SU-DHL-6 (cell line): ENCODE results near the gene KCNH4.

Experiments
- H2AFZ ChIP-seq: fragments of 200-600 bp; sonication (generic); 2 replicates; pipeline ENCODE4 v1.6.1; 2014; ENCODE audit warnings: low read depth, mild to moderate bottlenecking, moderate library complexity, mixed read lengths, antibody characterized with exemption, low read length; ENCODE audit not compliant: severe bottlenecking
- H3F3A ChIP-seq: fragments of 200-600 bp; shearing (Covaris generic); 2 replicates; pipeline ENCODE4 v1.6.0; 2016; ENCODE audit warnings: antibody characterized with exemption, mild to moderate bottlenecking; ENCODE audit not compliant: insufficient read depth
- H3K27ac ChIP-seq: fragments of 200-600 bp; sonication (generic); 2 replicates; pipeline ENCODE4 v1.5.1; 2016; ENCODE audit warnings: low read depth, mild to moderate bottlenecking, low read length, moderate library complexity, mixed read lengths
- H3K27me3 ChIP-seq: fragments of 200-600 bp; sonication (generic), shearing (Covaris generic); 2 replicates; pipeline ENCODE4 v1.6.0; 2014; ENCODE audit warnings: mild to moderate bottlenecking, low read length
- H3K36me3 ChIP-seq: fragments of 200-600 bp; sonication (generic); 2 replicates; pipeline ENCODE4 v1.6.1; 2014; ENCODE audit warnings: mild to moderate bottlenecking, low read length, mixed read lengths
- H3K4me2 ChIP-seq: fragments of 300-600, 200-600 bp; shearing (Covaris generic), sonication (generic); 2 replicates; pipeline ENCODE4 v1.6.0; 2014; ENCODE audit warnings: low read length, low read depth, mild to moderate bottlenecking; ENCODE audit not compliant: poor library complexity, severe bottlenecking
- H3K4me3 ChIP-seq: fragments of 200-600 bp; sonication (generic); 2 replicates; pipeline ENCODE4 v1.5.1; 2014; ENCODE audit warnings: antibody characterized with exemption, low read length, mild to moderate bottlenecking, mixed read lengths; ENCODE audit not compliant: insufficient read depth, poor library complexity, severe bottlenecking
- H3K79me2 ChIP-seq: fragments of 200-600 bp; sonication (generic); 2 replicates; pipeline ENCODE4 v1.6.1; 2014; ENCODE audit warnings: mild to moderate bottlenecking, low read length, moderate library complexity; ENCODE audit not compliant: insufficient read depth
- H3K9ac ChIP-seq: fragments of 200-600 bp; sonication (generic); 2 replicates; pipeline ENCODE4 v1.7.0; 2014; ENCODE audit warnings: mild to moderate bottlenecking, low read length
- H3K9me2 ChIP-seq: fragments of 200-600 bp; sonication (generic); replicated peaks from 2 replicates; pipeline ENCODE4 v1.6.1; 2014; ENCODE audit warnings: low read length; ENCODE audit not compliant: insufficient read depth
- H3K9me3 ChIP-seq: fragments of 200-600 bp; sonication (generic); 2 replicates; pipeline ENCODE4 v1.6.1; 2014; ENCODE audit warnings: low read length, mixed read lengths; ENCODE audit not compliant: insufficient read depth
- H4K20me1 ChIP-seq: fragments of 200-600 bp; sonication (generic); 2 replicates; pipeline ENCODE4 v1.6.1; 2014; ENCODE audit warnings: low read depth, mild to moderate bottlenecking, antibody characterized with exemption, low read length, moderate library complexity, mixed read lengths
- EZH2phosphoT487 ChIP-seq: fragments of 200-600 bp; sonication (generic), shearing (Covaris generic); conservative IDR thresholded peaks from 2 replicates; pipeline ENCODE4 v1.6.1; 2018; ENCODE audit warnings: mild to moderate bottlenecking, antibody characterized with exemption, low read length, moderate library complexity, mixed read lengths
- TF ChIP-seq, protein P1 (sequence below): fragments of 200-600 bp; sonication (generic); IDR thresholded peaks from one replicate; pipeline ENCODE4 v1.5.1; 2017; ENCODE audit warnings: antibody characterized with exemption, mild to moderate bottlenecking, low read length, moderate library complexity; ENCODE audit not compliant: insufficient read depth, poor library complexity, severe bottlenecking

KCNH4 gene

DNA sequence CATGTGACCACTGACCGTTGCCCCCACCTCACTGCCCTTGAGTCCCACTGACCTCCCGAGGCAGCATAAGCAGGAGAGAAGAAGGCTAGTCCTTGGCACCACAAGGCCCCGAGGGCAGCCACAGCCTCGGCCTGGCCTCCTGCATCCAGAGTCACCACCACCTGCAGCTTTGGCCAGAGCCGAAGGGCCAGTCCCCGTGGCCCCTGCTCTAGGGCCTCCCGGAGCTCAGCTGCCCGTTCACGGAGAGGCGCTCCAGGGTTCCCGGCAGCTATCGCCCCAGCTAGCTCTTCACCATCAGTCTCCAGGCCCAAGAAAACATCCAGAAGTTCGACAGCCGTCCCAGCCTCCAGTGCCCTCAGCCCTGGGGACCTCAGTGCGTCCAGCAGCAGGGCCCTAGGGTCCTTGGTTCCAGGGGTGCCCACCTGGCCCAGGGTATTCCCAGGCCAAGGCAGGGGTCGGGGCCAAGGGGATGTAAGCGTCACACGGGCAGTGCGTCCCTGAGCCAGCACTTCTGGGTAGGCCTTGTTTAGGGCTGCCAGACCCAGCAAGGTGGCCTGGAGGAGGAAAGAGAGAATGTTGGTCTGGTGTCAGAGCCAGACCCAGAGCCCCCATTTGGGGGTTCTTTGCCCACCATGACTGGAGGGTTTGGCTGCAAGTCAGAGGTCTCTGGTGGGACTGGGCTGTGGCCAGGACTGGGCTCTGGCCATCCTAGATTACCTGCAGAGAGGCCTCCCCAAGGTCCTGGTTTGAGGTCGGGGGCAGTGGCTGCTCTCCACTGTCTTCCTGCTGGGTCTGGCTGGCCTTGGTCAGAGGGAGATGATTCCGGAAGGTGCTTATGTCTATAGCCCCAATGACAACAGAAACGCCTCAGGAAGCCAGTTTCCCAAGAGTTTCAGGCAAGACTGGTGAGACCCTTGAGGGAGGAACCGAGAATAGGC is 11.5 kb upstream of the KCNH4 start:
- no peaks in the 10 kb centered on the region for H3K9me2 ChIP-seq
- H3K79me2 ChIP-seq, result no peaks in the 10 kb centered on the region
- H4K20me1 ChIP-seq, result no peaks in the 10 kb centered on the region
- TF ChIP-seq EZH2phosphoT487, result no peak
- TF ChIP-seq, protein P1, sequence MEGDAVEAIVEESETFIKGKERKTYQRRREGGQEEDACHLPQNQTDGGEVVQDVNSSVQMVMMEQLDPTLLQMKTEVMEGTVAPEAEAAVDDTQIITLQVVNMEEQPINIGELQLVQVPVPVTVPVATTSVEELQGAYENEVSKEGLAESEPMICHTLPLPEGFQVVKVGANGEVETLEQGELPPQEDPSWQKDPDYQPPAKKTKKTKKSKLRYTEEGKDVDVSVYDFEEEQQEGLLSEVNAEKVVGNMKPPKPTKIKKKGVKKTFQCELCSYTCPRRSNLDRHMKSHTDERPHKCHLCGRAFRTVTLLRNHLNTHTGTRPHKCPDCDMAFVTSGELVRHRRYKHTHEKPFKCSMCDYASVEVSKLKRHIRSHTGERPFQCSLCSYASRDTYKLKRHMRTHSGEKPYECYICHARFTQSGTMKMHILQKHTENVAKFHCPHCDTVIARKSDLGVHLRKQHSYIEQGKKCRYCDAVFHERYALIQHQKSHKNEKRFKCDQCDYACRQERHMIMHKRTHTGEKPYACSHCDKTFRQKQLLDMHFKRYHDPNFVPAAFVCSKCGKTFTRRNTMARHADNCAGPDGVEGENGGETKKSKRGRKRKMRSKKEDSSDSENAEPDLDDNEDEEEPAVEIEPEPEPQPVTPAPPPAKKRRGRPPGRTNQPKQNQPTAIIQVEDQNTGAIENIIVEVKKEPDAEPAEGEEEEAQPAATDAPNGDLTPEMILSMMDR, result no peak
- no peak overlapping the region for H2AFZ ChIP-seq
- H3K36me3 ChIP-seq, result no peaks in the 10 kb centered on the region
- no peak overlapping the region for H3K27ac ChIP-seq
- H3K27me3 ChIP-seq, result no peaks in the 10 kb centered on the region
- H3K9me3 ChIP-seq, result no peaks in the 10 kb centered on the region
- no peak overlapping the region for H3K4me3 ChIP-seq
- peak overlapping the region; percentile 70 for H3K4me2 ChIP-seq
- H3F3A ChIP-seq, result no peaks in the 10 kb centered on the region
- no peak overlapping the region for H3K9ac ChIP-seq

DNA sequence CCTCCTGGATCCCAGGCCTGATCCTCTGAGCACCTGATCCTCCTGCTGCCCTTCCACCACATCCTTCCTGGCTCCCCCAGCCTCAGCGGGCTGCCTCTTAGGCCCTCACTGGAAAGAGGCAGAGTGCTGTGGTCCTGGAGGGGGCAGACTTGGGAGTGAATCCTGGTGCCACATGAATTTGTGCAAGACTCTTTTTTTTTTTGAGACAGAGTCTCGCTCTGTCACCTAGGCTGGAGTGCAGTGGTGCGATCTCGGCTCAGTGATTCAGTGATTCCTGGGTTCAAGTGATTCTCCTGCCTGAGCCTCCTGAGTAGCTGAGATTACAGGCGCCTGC is 10.3 kb upstream of the KCNH4 start:
- Histone ChIP-seq H3F3A (no peaks in the 10 kb centered on the region), H3K36me3 (no peaks in the 10 kb centered on the region), H4K20me1 (no peaks in the 10 kb centered on the region), H3K4me2 (no peak overlapping the region), H3K79me2 (no peaks in the 10 kb centered on the region), H3K9me3 (no peaks in the 10 kb centered on the region), H3K4me3 (no peak overlapping the region), H3K9ac (no peak overlapping the region), H3K27ac (no peak overlapping the region), H3K27me3 (no peaks in the 10 kb centered on the region), H2AFZ (no peak overlapping the region), H3K9me2 (no peaks in the 10 kb centered on the region)
- TF ChIP-seq, protein P1, result no peak
- TF ChIP-seq EZH2phosphoT487, result no peak

DNA sequence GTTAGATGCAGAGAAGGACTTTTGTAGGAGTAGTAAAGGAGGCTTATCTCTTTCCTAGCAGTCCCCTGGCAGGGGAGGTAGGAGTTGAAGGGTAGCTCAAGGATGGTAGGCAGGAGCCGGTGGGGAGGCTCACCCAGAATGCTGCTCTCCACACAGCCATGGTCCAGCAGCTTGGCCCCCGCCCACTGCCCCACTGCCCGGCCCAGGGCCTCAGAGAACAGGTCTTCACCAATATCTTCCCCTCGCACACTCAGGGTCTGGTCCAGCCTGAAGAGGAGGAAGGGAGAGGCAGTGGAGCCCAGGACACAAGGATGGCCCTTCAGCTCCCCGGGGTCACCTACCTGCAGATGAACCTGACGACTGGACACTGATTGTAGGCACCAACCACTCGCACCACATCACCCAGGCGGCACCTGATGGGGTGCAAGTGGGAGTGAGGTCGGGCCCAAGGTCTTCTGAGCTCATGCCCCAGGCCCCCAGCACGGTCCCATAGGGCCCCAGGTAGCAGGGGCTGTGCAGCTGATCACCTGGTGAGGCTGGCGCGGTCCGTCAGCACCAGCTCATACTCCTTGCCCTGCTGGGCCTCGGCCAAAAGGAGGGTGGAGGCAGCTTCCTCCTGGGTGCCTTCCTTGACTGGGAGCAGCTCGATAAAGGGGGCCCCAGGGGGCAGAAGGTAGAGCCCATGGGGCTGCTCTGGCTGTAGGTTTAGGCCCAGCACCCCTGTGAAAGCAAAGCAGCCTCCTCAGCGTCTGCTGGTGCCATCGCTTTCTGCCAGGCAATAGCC is 9.7 kb upstream of the KCNH4 start:
- no peak overlapping the region for H3K27ac ChIP-seq
- no peak overlapping the region for H2AFZ ChIP-seq
- TF ChIP-seq EZH2phosphoT487, result no peak
- no peaks in the 10 kb centered on the region for H3K36me3 ChIP-seq
- H3K9ac ChIP-seq, result no peak overlapping the region
- H3K4me3 ChIP-seq, result no peak overlapping the region
- no peaks in the 10 kb centered on the region for H3K79me2 ChIP-seq
- H4K20me1 ChIP-seq, result no peaks in the 10 kb centered on the region
- H3K9me3 ChIP-seq, result no peaks in the 10 kb centered on the region
- H3K4me2 ChIP-seq, result no peak overlapping the region
- H3F3A ChIP-seq, result no peaks in the 10 kb centered on the region
- H3K27me3 ChIP-seq, result no peaks in the 10 kb centered on the region
- no peaks in the 10 kb centered on the region for H3K9me2 ChIP-seq

DNA sequence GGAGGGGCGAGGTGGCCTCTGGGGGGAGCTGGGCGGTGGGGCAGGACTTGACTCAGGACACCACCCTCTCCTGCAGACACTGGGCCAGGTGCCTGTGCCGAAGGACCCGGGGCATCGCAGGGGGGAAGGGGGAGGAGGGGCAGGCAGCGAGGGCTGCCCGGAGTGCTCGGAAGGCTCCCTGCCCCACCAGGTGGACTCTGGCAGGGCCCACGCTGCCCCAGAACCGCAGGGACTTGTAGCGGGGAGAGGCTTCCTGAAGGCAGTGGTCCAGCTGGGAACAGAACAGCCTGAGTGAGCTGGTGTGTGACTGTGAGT is 8.7 kb upstream of the KCNH4 start:
- Histone ChIP-seq H3K4me2 (no peak overlapping the region), H3K9me2 (no peaks in the 10 kb centered on the region), H3K27ac (no peak overlapping the region), H3K9me3 (no peaks in the 10 kb centered on the region), H3K9ac (no peak overlapping the region), H3K36me3 (no peaks in the 10 kb centered on the region), H3F3A (0 out of 2 replicates have a peak, but pooled peaks cover 4% of the 10 kb centered on the region), H2AFZ (no peak overlapping the region), H4K20me1 (no peaks in the 10 kb centered on the region), H3K4me3 (no peak overlapping the region), H3K79me2 (no peaks in the 10 kb centered on the region), H3K27me3 (no peaks in the 10 kb centered on the region)
- TF ChIP-seq EZH2phosphoT487, result no peak
- TF ChIP-seq, protein P1, result no peak
